22Rv1 (cell line): ENCODE data around the gene CCDC54.

Experiments used
- ZFX ChIP-seq: fragments of 450-650 bp; IDR thresholded peaks from 2 replicates; pipeline ENCODE4 v1.6.1; 2017; ENCODE audit warnings: antibody characterized with exemption, borderline replicate concordance
- TF ChIP-seq, protein P1 (sequence below): fragments of 450-650 bp; IDR thresholded peaks from 2 replicates; pipeline ENCODE4 v1.5.1; 2017; ENCODE audit warnings: mild to moderate bottlenecking

DNA sequence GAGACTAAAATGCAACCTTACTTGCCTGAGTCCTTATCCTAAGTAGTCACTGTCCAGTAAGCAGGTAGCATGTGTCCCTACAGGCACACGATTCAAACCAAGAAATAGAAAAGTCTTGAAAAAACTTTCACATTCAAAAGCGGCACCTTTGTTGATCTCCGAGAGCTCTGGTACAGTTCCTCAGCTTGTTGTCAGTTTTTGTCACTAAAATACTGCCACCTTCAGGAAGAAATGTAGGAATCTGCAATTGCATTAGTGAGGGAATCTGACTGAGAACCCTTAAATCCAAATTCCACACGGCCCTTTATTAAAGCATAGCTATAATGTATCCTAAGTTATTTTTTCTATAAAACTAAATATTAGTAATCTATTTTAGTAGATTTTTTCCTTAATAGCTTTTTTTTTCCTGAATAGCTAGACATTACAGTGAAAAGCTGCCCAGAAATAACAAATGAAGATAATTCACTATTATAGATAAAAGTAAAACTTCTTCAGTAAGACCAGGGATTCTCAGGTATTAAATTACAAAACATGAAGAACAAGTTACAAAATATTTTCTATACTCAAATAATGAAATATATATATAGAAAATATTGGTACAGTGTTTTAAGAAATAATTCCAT lies 44.0 kb downstream of the CCDC54 start:
- TF ChIP-seq, protein P1, sequence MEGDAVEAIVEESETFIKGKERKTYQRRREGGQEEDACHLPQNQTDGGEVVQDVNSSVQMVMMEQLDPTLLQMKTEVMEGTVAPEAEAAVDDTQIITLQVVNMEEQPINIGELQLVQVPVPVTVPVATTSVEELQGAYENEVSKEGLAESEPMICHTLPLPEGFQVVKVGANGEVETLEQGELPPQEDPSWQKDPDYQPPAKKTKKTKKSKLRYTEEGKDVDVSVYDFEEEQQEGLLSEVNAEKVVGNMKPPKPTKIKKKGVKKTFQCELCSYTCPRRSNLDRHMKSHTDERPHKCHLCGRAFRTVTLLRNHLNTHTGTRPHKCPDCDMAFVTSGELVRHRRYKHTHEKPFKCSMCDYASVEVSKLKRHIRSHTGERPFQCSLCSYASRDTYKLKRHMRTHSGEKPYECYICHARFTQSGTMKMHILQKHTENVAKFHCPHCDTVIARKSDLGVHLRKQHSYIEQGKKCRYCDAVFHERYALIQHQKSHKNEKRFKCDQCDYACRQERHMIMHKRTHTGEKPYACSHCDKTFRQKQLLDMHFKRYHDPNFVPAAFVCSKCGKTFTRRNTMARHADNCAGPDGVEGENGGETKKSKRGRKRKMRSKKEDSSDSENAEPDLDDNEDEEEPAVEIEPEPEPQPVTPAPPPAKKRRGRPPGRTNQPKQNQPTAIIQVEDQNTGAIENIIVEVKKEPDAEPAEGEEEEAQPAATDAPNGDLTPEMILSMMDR, result peak; percentile 83
- no peak for TF ChIP-seq ZFX
